ENCODE measurements around the gene NPAS3.

Gene NPAS3

GRCh38 chr14:33848009-33848408 lies 909.3 kb downstream of the NPAS3 start:
- no peak for DNase-seq

GRCh38 chr14:33848706-33849454 lies 910.2 kb downstream of the NPAS3 start:
- peak in 47 of 56 donors; percentile 5 to 83 (median 49) for DNase-seq

- DNase-seq: no peak
Observed at GRCh38 chr14:33849455-33849801, 910.7 kb downstream of the NPAS3 start.

- DNase-seq: no peak
Observed at GRCh38 chr14:33850826-33851225, 912.1 kb downstream of the NPAS3 start.

- no peak for DNase-seq
Observed at GRCh38 chr14:33851366-33851765, 912.7 kb downstream of the NPAS3 start.

GRCh38 chr14:33851931-33852330 lies 913.3 kb downstream of the NPAS3 start:
- no peak for DNase-seq
